Measurements from ENCODE around the gene STX17.

DNA sequence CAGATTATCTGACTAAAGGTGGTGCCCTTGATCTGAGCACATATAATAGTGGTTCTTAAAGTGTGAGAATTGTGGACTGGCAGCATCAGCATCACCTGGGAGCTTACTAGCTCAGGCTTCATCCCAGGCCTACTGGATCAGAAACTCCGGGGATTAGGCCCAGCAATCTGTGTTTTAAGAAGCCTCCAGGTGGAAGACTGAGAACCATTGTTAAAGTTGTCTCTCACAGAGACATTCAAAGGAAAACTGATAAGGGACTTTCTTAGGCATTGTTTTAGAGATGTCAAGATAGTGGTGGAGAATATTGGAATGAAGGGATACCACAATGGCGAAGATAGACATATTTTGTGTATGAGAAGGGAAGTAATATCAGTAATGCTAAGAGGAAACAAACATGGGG lies 59.5 kb downstream of the STX17 start:
- TF ChIP-seq POLR2A (IDR thresholded peaks at IDR 0.05), result no peak
- TF ChIP-seq, protein P1, sequence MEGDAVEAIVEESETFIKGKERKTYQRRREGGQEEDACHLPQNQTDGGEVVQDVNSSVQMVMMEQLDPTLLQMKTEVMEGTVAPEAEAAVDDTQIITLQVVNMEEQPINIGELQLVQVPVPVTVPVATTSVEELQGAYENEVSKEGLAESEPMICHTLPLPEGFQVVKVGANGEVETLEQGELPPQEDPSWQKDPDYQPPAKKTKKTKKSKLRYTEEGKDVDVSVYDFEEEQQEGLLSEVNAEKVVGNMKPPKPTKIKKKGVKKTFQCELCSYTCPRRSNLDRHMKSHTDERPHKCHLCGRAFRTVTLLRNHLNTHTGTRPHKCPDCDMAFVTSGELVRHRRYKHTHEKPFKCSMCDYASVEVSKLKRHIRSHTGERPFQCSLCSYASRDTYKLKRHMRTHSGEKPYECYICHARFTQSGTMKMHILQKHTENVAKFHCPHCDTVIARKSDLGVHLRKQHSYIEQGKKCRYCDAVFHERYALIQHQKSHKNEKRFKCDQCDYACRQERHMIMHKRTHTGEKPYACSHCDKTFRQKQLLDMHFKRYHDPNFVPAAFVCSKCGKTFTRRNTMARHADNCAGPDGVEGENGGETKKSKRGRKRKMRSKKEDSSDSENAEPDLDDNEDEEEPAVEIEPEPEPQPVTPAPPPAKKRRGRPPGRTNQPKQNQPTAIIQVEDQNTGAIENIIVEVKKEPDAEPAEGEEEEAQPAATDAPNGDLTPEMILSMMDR (IDR thresholded peaks at IDR 0.05), result no peak
- TF ChIP-seq POLR2AphosphoS5 (IDR thresholded peaks at IDR 0.05), result no peak

Data from breast epithelium (tissue), 3 donors.